ENCODE measurements around the gene HLTF. TPM values are rescaled to one million over a fixed set of nuclear protein-coding genes. Genes with fewer than 3 reads are reported as not detected.
A peak's percentile ranks its signal among the peaks of the same experiment; 100 is the strongest.

Gene HLTF
- total and polyA plus RNA-seq, 2 of the 4 experiments (the other 2 are of a cell fraction): 12.6 to 39.1 TPM

DNA sequence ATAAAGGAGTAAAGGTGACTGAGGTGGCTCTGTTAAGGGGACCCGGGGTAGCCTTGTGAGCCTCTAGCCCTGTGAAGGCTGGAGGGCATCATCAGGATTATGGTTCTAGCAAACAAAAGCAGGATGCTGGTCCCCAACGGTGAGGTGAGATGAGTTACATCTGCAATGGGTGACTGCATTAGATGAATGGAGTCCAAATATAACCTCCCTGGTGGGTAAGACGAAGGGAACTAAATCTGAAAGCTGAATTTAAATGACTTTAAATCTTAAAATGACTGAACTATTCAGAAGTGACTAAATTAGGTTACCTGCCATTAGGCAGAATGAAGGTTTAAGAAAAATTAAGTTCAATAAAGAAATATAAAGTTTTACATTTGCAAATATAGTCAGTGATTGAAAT, 4.6 kb upstream of the HLTF start:
- no peak overlapping the region for H2AFZ ChIP-seq (replicated peaks; ENCODE audit: low read length, poor library complexity)
- H2BK20ac ChIP-seq (ENCODE audit: low read depth, low read length): no peak overlapping the region
- no peaks in the 10 kb centered on the region for H3K9me1 ChIP-seq (ENCODE audit: insufficient read depth, low read length)
- no peak overlapping the region for H3K9ac ChIP-seq (ENCODE audit: low read depth, low read length)
- in situ Hi-C loops (cut with MboI; ENCODE audit: low sequenced_read_pairs) (no loop called here), intact Hi-C loops (cut with micrococcal nuclease) (no loop called here), dilution Hi-C loops (cut with HindIII; ENCODE audit: low sequenced_read_pairs, unreplicated experiment) (no loop called here)
- DNase-seq (no peak), ATAC-seq (ENCODE audit: low read depth) (no peak)
- H3K4me2 ChIP-seq (ENCODE audit: low read depth, low read length): no peak overlapping the region
- H3K56ac ChIP-seq (ENCODE audit: extremely low read depth, insufficient read depth, low read length): no peak overlapping the region
- H3K4me3 ChIP-seq (ENCODE audit: insufficient read depth, low read depth, low read length): no peak overlapping the region
- TF ChIP-seq, protein P1, sequence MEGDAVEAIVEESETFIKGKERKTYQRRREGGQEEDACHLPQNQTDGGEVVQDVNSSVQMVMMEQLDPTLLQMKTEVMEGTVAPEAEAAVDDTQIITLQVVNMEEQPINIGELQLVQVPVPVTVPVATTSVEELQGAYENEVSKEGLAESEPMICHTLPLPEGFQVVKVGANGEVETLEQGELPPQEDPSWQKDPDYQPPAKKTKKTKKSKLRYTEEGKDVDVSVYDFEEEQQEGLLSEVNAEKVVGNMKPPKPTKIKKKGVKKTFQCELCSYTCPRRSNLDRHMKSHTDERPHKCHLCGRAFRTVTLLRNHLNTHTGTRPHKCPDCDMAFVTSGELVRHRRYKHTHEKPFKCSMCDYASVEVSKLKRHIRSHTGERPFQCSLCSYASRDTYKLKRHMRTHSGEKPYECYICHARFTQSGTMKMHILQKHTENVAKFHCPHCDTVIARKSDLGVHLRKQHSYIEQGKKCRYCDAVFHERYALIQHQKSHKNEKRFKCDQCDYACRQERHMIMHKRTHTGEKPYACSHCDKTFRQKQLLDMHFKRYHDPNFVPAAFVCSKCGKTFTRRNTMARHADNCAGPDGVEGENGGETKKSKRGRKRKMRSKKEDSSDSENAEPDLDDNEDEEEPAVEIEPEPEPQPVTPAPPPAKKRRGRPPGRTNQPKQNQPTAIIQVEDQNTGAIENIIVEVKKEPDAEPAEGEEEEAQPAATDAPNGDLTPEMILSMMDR (conservative IDR thresholded peaks at IDR 0.05; ENCODE audit: low read depth, low read length): no peak
- no peak overlapping the region for H2BK120ac ChIP-seq (ENCODE audit: low read depth, low read length)
- H4K5ac ChIP-seq (ENCODE audit: low read depth, low read length): no peak overlapping the region
- no peak overlapping the region for H3K18ac ChIP-seq (ENCODE audit: low read depth, low read length)
- no peak overlapping the region for H2BK15ac ChIP-seq (ENCODE audit: low read depth, low read length)
- BruUV-seq (replicated peaks): no TSS peak
- 80% methylated on average over 1 of the region's 3 CpGs; no CpG with 5 or more reads in 1 of the 2 experiments for WGBS, 2 experiments (ENCODE audit: extremely low coverage in 2 of 2, insufficient read length in 1 of 2)
- H3K14ac ChIP-seq (replicated peaks; ENCODE audit: low read depth, low read length): no peak overlapping the region
- no peak overlapping the region for H4K91ac ChIP-seq (ENCODE audit: insufficient read depth, low read depth, low read length)
- H2AK9ac ChIP-seq (replicated peaks; ENCODE audit: low read depth, low read length, poor library complexity): peak overlapping the region; percentile 34
- H3K27me3 ChIP-seq (ENCODE audit: control insufficient read depth, insufficient read depth, low read length): no peaks in the 10 kb centered on the region
- no peaks in the 10 kb centered on the region for H3K4me1 ChIP-seq (ENCODE audit: control insufficient read depth, insufficient read depth, low read length)
- H3K4ac ChIP-seq (ENCODE audit: low read depth, low read length): no peak overlapping the region
- H2AK5ac ChIP-seq (ENCODE audit: low read depth, low read length): no peak overlapping the region
- no peak overlapping the region for H3K23ac ChIP-seq (ENCODE audit: low read depth, low read length)
- H3K27ac ChIP-seq (ENCODE audit: insufficient read depth, low read length): no peak overlapping the region
- peaks cover 0 to 4% of the 10 kb centered on the region in 2 experiments; a peak in 3 of 4 replicates for H3K79me1 ChIP-seq (ENCODE audit: low read depth in 1 of 2, low read length in 2 of 2)
- H3K9me3 ChIP-seq (ENCODE audit: control insufficient read depth, insufficient read depth, low read length): no peaks in the 10 kb centered on the region
- no peaks in the 10 kb centered on the region for H3K36me3 ChIP-seq (ENCODE audit: control insufficient read depth, insufficient read depth, low read length)
- no peaks in the 10 kb centered on the region for H4K20me1 ChIP-seq (ENCODE audit: insufficient read depth, low read length)
- no peak overlapping the region for H4K8ac ChIP-seq (ENCODE audit: low read depth in 2 of 2, low read length in 2 of 2)
- CTCF ChIA-PET: interaction anchor here (0.7 kb wide), 1 partner anchor 1258 kb away, joined by 3 read pairs; no protein-coding TSS in a partner anchor
- H2BK5ac ChIP-seq (ENCODE audit: low read depth, low read length, poor library complexity, severe bottlenecking): no peak overlapping the region
- POLR2A ChIA-PET (ENCODE audit: unreplicated experiment): no interaction called here

Data from IMR-90 (cell line).